MM.1S (cell line): Measurements from ENCODE around the gene ADAMTS2.

Experiments used
- CTCF ChIP-seq: fragments of 300-600 bp; sonication (generic); IDR thresholded peaks from 2 replicates; pipeline ENCODE4 v1.5.1; 2016; ENCODE audit warnings: antibody characterized with exemption, low read length, mixed read lengths
- EZH2 ChIP-seq: fragments of 300-600 bp; sonication (generic); optimal IDR thresholded peaks from 2 replicates; pipeline ENCODE3; 2017; ENCODE audit warnings: low read depth, mild to moderate bottlenecking, antibody characterized with exemption, low read length, mixed read lengths

- TF ChIP-seq CTCF (no peak), EZH2 (no peak)
Measured at GRCh38 chr5:179231309-179231708, 114.0 kb downstream of the ADAMTS2 start.
